Activated CD4-positive, alpha-beta T cell treated with anti-CD3 and anti-CD28 coated beads for 36 hours (primary cell): ENCODE data around the gene MED27. TPM values are rescaled to one million over a fixed set of nuclear protein-coding genes. Genes with fewer than 3 reads are reported as not detected.

Source experiments
- ATAC-seq: fragments of 200-7000 bp; cut with Tn5 transposase; one replicate; pipeline ENCODE4 v1.10.0; 2021; ENCODE audit warnings: mild to moderate bottlenecking, moderate library complexity
- CTCF ChIA-PET: fragments of 350-600 bp; sonication (Branson Sonifier 250); formaldehyde crosslinking; loops from one replicate; lab custom pipeline; 2021; ENCODE audit warnings: antibody characterized with exemption; lab: Charles Lee
- POLR2A ChIA-PET: fragments of 350-600 bp; sonication (Branson Sonifier 250); formaldehyde crosslinking; loops from one replicate; lab custom pipeline; 2021; ENCODE audit warnings: antibody characterized with exemption, inconsistent platforms; lab: Charles Lee
- DNase-seq: peaks from one replicate; pipeline ENCODE4 v3.0.0-alpha.2; 2020
- H3K27ac Mint-ChIP-seq: one replicate; pipeline ENCODE4 v1.8.0; 2021; ENCODE audit warnings: mixed read lengths
- H3K27me3 Mint-ChIP-seq: one replicate; pipeline ENCODE4 v1.8.0; 2021; ENCODE audit warnings: mixed read lengths
- H3K36me3 Mint-ChIP-seq: one replicate; pipeline ENCODE4 v1.8.0; 2021; ENCODE audit warnings: low read depth, mixed read lengths
- H3K4me1 Mint-ChIP-seq: one replicate; pipeline ENCODE4 v1.8.0; 2021; ENCODE audit warnings: mixed read lengths
- H3K4me3 Mint-ChIP-seq: one replicate; pipeline ENCODE4 v1.8.0; 2021; ENCODE audit warnings: mild to moderate bottlenecking, moderate library complexity, mixed read lengths
- H3K9me3 Mint-ChIP-seq: one replicate; pipeline ENCODE4 v1.8.0; 2021; ENCODE audit warnings: low read depth, mixed read lengths
- intact Hi-C, 2 experiments: fragments of 100-400 bp; cut with DNase I in 1 of 2; cut with micrococcal nuclease in 1 of 2; formaldehyde crosslinking; loops; one replicate each; pipeline versions ENCODE4 v1.14.2 to v1.15.1; 2022 to 2024; cut with DNase I, micrococcal nuclease
- total RNA-seq, 2 experiments: library from RNA; stranded (reverse); gene quantifications; one replicate each; pipeline ENCODE4 v1.2.3, GENCODE V29; 2021

MED27 gene
- total RNA-seq, 2 experiments from 2014 or later = 29.1 to 32.5 TPM

- Mint-ChIP-seq H3K27ac (no peak overlapping the region), H3K4me3 (no peak overlapping the region), H3K36me3 (no peaks in the 10 kb centered on the region), H3K9me3 (peaks cover 8% of the 10 kb centered on the region), H3K27me3 (peaks cover 6% of the 10 kb centered on the region), H3K4me1 (peaks cover 23% of the 10 kb centered on the region)
- ATAC-seq = no peak
- CTCF ChIA-PET = no interaction called here
- intact Hi-C loops = no loop called here
- no peak for DNase-seq
- POLR2A ChIA-PET = no interaction called here
These were observed 243.6 kb downstream of the MED27 start for GRCh38 chr9:131836021-131836420.

DNA sequence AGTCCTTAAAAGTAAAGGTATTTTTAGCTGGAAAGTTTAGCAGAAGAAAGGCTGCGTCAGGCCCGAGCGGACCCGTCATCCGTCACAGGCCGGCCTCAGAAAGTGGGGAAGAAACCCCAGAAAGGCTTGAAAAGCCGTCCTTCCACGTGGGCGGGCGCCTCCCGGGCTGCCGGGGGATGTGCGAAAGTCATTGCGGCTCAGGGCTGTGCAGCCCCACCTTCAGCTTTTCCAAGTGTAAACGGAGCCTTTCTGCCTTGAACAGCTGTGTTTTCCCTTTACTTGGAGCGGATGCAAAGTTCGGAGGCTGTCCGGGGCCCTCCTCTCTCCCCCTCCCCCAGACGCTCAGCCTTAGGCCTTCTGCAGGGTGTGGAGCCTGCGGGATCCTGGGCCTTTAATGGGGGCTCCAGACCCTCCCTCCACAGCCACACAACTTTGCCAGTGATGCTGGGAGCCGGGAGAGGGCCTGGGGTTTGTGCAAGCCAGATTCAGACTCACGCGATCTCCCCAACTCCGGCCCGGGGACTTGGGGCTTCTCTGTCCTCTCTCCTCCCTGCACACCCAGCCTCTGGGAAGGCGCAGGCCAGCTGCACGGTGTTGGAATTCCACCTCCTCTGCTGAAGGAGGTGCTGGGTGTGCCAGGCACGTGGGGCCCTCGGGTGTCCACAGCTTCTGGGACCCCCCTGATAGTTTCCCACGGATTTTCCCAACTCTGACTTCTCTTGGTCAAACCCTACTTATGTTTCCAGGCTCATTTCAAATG is 244.3 kb downstream of the MED27 start:
- peak; percentile 42 for DNase-seq
- ChIA-PET CTCF (interaction anchor here (0.6 kb wide), 1 partner anchor 171 kb away, joined by 3 read pairs; no protein-coding TSS in a partner anchor), POLR2A (no interaction called here)
- Mint-ChIP-seq H3K36me3 (no peaks in the 10 kb centered on the region), H3K4me3 (no peak overlapping the region), H3K9me3 (peaks cover 8% of the 10 kb centered on the region), H3K27ac (no peak overlapping the region), H3K4me1 (peaks cover 23% of the 10 kb centered on the region), H3K27me3 (peaks cover 6% of the 10 kb centered on the region)
- ATAC-seq = no peak
- intact Hi-C loops = no loop called here

- peaks cover 19% of the 10 kb centered on the region for H3K4me1 Mint-ChIP-seq
- DNase-seq (no peak), ATAC-seq (no peak)
- peaks cover 6% of the 10 kb centered on the region for H3K27me3 Mint-ChIP-seq
- no peaks in the 10 kb centered on the region for H3K36me3 Mint-ChIP-seq
- CTCF ChIA-PET = interaction anchor here (0.6 kb wide), 1 partner anchor 172 kb away, joined by 3 read pairs; no protein-coding TSS in a partner anchor
- no peak overlapping the region for H3K4me3 Mint-ChIP-seq
- peaks cover 8% of the 10 kb centered on the region for H3K9me3 Mint-ChIP-seq
- intact Hi-C loops = no loop called here
- POLR2A ChIA-PET = no interaction called here
- no peak overlapping the region for H3K27ac Mint-ChIP-seq
These were observed 244.9 kb downstream of the MED27 start for GRCh38 chr9:131834721-131835120.

DNA sequence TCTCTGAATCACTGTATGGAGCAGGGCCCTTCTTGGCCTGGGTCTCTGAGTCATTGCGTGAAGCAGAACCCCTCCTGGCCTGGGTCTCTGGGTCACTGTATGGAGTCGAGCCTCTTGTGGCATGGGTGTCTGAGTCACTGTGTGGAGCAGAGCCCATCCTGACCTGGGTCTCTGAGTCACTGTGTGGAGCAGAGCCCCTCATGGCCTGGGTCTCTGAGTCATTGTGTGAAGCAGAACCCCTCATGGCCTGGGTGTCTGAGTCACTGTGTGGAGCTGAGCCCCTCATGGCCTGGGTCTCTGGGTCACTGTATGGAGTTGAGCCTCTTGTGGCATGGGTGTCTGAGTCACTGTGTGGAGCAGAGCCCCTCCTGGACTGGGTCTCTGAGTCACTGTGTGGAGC is 245.8 kb downstream of the MED27 start:
- ATAC-seq = peak; percentile 42
- intact Hi-C loops = no loop called here
- Mint-ChIP-seq H3K4me3 (no peak overlapping the region), H3K36me3 (no peaks in the 10 kb centered on the region), H3K27me3 (peaks cover 5% of the 10 kb centered on the region), H3K27ac (no peak overlapping the region), H3K9me3 (peaks cover 8% of the 10 kb centered on the region), H3K4me1 (peaks cover 11% of the 10 kb centered on the region)
- ChIA-PET CTCF (no interaction called here), POLR2A (no interaction called here)
- peak; percentile 24 for DNase-seq

DNA sequence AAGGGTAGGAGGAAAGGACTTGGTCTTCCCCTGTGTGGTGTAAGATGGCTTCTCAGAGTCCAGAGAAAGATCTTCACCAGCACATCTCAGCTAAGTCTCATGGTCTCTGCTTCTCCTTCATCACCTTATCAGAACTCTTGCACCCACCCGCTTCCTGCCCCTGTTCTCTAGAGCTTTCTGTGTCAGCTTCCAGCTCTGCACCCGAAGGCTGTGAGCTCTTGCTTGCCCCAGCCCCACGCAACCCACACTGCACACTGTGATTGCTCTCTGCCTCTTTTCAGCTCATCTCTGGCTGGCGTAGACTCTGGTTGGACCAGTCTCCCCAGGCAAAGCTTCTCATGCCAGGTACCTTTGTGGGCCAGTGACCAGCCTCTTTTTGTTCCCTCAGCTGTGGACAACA is 246.6 kb downstream of the MED27 start:
- Mint-ChIP-seq H3K27me3 (peaks cover 3% of the 10 kb centered on the region), H3K4me1 (peaks cover 7% of the 10 kb centered on the region), H3K27ac (no peak overlapping the region), H3K4me3 (no peak overlapping the region), H3K9me3 (peaks cover 8% of the 10 kb centered on the region), H3K36me3 (no peaks in the 10 kb centered on the region)
- intact Hi-C loops = no loop called here
- no peak for DNase-seq
- no peak for ATAC-seq
- CTCF ChIA-PET = interaction anchor here (0.6 to 1.0 kb wide), 2 partner anchors 75 to 735 kb away, joined by 3 read pairs; no protein-coding TSS in a partner anchor
- POLR2A ChIA-PET = no interaction called here

DNA sequence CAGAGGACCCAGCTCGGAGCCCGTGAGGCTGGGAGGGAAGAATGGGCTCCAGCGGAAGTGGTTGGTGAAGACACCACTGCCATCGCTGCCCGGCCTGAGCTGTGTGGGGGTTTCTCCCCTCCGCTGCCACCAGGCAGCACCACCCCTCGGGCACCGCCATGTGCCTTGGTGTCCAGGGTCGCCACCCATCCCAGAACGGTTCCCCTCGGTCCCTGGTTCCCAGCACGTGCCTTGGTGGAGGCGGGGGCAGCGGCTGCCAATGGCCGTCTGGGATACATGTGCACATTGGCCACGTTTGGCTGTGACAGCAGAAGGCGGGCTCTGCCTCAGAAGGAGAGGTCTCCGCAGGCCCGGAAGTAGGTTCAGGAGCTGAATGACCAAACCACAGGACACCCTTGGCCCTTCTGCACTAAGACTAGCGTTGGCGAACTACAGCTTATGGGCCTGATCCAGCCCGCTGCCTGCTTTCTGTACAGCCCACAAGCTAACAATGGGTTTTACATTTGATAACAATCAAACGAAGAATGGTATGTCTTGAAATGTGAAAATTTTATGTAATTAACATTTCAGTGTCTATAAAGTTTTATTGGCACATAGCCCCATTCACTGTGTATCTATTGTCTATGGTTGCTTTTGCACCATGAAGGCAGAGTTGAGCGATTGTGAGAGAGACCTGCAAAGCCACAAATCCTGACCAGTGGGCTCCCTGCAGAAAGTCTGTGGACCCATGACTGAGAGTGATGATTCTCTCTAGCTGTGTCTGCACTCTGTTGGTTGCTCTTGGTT is 248.1 kb downstream of the MED27 start:
- H3K9me3 Mint-ChIP-seq = peaks cover 8% of the 10 kb centered on the region
- CTCF ChIA-PET = interaction anchor here (0.6 kb wide), 1 partner anchor 114 kb away, joined by 3 read pairs; no protein-coding TSS in a partner anchor
- no peak overlapping the region for H3K4me3 Mint-ChIP-seq
- intact Hi-C loops = no loop called here
- no peaks in the 10 kb centered on the region for H3K36me3 Mint-ChIP-seq
- POLR2A ChIA-PET = no interaction called here
- ATAC-seq (no peak), DNase-seq (no peak)
- H3K27me3 Mint-ChIP-seq = peaks cover 9% of the 10 kb centered on the region
- peaks cover 7% of the 10 kb centered on the region for H3K4me1 Mint-ChIP-seq
- H3K27ac Mint-ChIP-seq = no peak overlapping the region

DNA sequence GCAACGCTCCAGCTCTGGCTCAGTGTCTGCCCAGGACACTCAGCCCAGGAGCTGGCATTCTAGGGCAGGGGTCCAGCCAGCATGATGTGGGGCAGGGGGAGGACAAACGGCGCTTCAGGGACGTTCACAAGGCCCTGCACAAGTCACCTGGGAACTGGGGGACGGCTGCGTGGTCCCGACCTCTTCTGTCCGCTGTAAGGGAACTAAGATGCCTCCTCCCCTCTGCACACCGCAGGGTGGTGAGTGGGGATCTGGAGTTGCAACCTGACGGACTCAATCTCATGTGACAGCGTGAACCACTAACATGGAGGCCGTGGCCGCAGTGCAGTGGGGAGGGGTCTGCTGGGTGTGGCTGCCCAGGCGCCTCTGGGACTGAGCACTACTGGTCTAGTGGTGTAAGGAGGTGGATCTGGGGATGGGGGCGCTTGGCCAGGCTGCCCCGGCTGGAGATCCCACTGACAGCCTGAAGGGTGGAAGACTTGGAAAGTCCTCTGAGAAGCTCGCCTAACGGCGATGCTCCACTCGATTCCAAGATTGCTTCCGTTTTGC is 251.8 kb downstream of the MED27 start:
- Mint-ChIP-seq H3K4me1 (peaks cover 4% of the 10 kb centered on the region), H3K9me3 (no peaks in the 10 kb centered on the region), H3K27me3 (peaks cover 13% of the 10 kb centered on the region), H3K27ac (no peak overlapping the region), H3K36me3 (no peaks in the 10 kb centered on the region), H3K4me3 (no peak overlapping the region)
- DNase-seq (no peak), ATAC-seq (no peak)
- intact Hi-C loops = no loop called here
- CTCF ChIA-PET = no interaction called here
- POLR2A ChIA-PET = no interaction called here

GRCh38 chr9:131826966-131827525 is 252.6 kb downstream of the MED27 start:
- no peak overlapping the region for H3K4me3 Mint-ChIP-seq
- no peaks in the 10 kb centered on the region for H3K36me3 Mint-ChIP-seq
- peaks cover 13% of the 10 kb centered on the region for H3K27me3 Mint-ChIP-seq

DNA sequence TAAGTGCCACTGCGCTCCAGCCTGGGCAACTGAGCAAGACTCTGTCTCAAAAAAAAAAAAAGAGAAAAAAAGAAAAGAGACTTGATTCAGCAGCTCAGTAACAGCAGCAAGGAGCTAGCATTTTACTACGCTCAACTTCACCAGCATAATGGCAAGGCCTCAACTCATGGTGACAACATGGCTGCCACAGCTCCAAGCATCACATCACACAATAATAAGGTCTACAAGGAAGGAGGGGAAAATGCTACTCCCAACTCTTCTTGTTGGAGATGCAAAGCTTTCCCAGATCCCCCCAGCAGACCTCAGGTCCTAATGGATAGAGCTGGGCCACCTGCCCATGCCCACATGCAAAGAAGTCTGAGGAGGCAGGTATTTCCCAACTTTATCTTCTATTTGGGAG is 253.6 kb downstream of the MED27 start:
- no peak for DNase-seq
- Mint-ChIP-seq H3K4me1 (no peaks in the 10 kb centered on the region), H3K9me3 (no peaks in the 10 kb centered on the region), H3K27me3 (peaks cover 15% of the 10 kb centered on the region), H3K4me3 (no peak overlapping the region), H3K36me3 (no peaks in the 10 kb centered on the region), H3K27ac (no peak overlapping the region)
- intact Hi-C loops = no loop called here
- POLR2A ChIA-PET = interaction anchor here (0.6 kb wide), 1 partner anchor 35 kb away, joined by 8 read pairs; no protein-coding TSS in a partner anchor
- ATAC-seq = no peak
- CTCF ChIA-PET = no interaction called here

More at GRCh38 chr9:131826966-131827525, 252.6 kb downstream of the MED27 start:
- ATAC-seq (no peak), DNase-seq (no peak)
- Mint-ChIP-seq H3K27ac (no peak overlapping the region), H3K9me3 (no peaks in the 10 kb centered on the region), H3K4me1 (no peaks in the 10 kb centered on the region)
- CTCF ChIA-PET = no interaction called here
- intact Hi-C loops = no loop called here
- POLR2A ChIA-PET = no interaction called here

DNA sequence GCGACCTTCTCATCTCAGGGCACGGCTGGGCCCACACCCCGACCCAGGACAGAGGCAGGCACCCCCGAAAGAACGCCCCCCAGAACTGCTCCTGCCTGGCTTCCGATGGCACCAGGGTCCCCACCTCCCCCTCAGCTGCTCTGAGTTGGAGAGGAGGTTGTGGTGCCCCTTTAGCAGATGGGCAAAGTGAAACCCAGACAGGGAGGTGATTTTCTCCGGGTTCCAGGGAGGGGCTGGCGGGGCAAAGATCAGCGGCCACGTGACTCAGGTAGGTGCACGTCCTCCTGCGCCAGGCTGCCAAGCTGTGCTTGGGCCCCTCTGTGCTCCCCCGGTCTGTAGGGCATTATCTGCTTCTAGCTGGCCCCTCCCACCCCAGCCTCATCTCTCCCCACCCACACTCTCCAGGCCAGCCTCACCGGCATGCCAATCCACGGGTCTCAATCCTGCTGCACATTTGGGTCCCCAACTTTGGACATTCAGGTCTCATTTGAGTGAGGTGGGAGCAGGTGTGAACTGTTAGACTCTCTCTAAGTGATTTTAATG is 254.6 kb downstream of the MED27 start:
- Mint-ChIP-seq H3K27me3 (peaks cover 15% of the 10 kb centered on the region), H3K9me3 (no peaks in the 10 kb centered on the region), H3K36me3 (no peaks in the 10 kb centered on the region), H3K27ac (no peak overlapping the region), H3K4me3 (no peak overlapping the region), H3K4me1 (no peaks in the 10 kb centered on the region)
- no peak for DNase-seq
- no peak for ATAC-seq
- intact Hi-C loops = no loop called here
- ChIA-PET CTCF (no interaction called here), POLR2A (no interaction called here)

GRCh38 chr9:131824155-131824594 is 255.5 kb downstream of the MED27 start:
- H3K4me3 Mint-ChIP-seq = no peak overlapping the region
- intact Hi-C loops = no loop called here
- no peak for ATAC-seq
- H3K9me3 Mint-ChIP-seq = no peaks in the 10 kb centered on the region
- H3K27ac Mint-ChIP-seq = no peak overlapping the region
- peaks cover 15% of the 10 kb centered on the region for H3K27me3 Mint-ChIP-seq
- H3K4me1 Mint-ChIP-seq = no peaks in the 10 kb centered on the region
- no peaks in the 10 kb centered on the region for H3K36me3 Mint-ChIP-seq
- ChIA-PET CTCF (no interaction called here), POLR2A (no interaction called here)
- no peak for DNase-seq
